Tibial artery (tissue), 4 donors: Measurements from ENCODE around the gene ACLY.

Experiments used
- DNase-seq, 2 donors: peaks; one replicate each; pipeline ENCODE4 v3.0.0-alpha.2; 2019
- H3K27ac ChIP-seq, 2 donors: fragments of 200-600 bp; sonication (generic) in 1 of 2; 1 replicate in 1 of 2; 2 replicates in 1 of 2; pipeline ENCODE4 v1.5.1; 2018 to 2019; ENCODE audit warnings: mild to moderate bottlenecking in 1 of 2
- H3K27me3 ChIP-seq, 2 donors: fragments of 200-600 bp; sonication (generic) in 1 of 2; one replicate each; pipeline versions ENCODE4 v1.5.1 to v1.6.0; 2016 to 2019
- H3K36me3 ChIP-seq, 3 donors: fragments of 200-600 bp; sonication (generic) in 2 of 3; one replicate each; pipeline ENCODE4 v1.5.1; 2016 to 2019; ENCODE audit warnings: mild to moderate bottlenecking in 2 of 3
- H3K4me1 ChIP-seq, 4 donors: fragments of 200-600 bp; sonication (generic) in 2 of 4; 1 replicate in 3 of 4; 2 replicates in 1 of 4; pipeline ENCODE4 v1.5.1; 2016 to 2019
- H3K4me3 ChIP-seq, 2 donors: fragments of 200-600 bp; sonication (generic) in 1 of 2; 1 replicate in 1 of 2; 2 replicates in 1 of 2; pipeline ENCODE4 v1.5.1; 2018 to 2019; ENCODE audit warnings: mild to moderate bottlenecking in 2 of 2
- H3K9me3 ChIP-seq, 3 donors: fragments of 200-600 bp; sonication (generic) in 1 of 3; one replicate each; pipeline ENCODE4 v1.5.1; 2016 to 2019
- CTCF ChIP-seq, 2 experiments: fragments of 200-600 bp in 1 of 2; fragments of 450-650 bp in 1 of 2; IDR thresholded peaks; one replicate each; pipeline ENCODE4 v1.5.1; 2017 to 2019; ENCODE audit warnings: antibody characterized with exemption in 2 of 2, mild to moderate bottlenecking in 1 of 2, moderate library complexity in 1 of 2
- intact Hi-C: fragments of 100-400 bp; cut with DNase I; formaldehyde crosslinking; loops from one replicate; pipeline ENCODE4 v1.15.0; 2023; ENCODE audit warnings: low total_unique reads

Gene ACLY

GRCh38 chr17:41913798-41914197 is 5.0 kb downstream of the ACLY start:
- H3K27ac ChIP-seq: no peak overlapping the region
- intact Hi-C loops: no loop called here
- TF ChIP-seq CTCF (IDR thresholded peaks at IDR 0.05): no peak
- no peak for DNase-seq
- no peaks in the 10 kb centered on the region for H3K27me3 ChIP-seq
- peaks cover 0 to 31% (median 15%) of the 10 kb centered on the region in 4 donors for H3K4me1 ChIP-seq
- no peak overlapping the region for H3K4me3 ChIP-seq
- H3K36me3 ChIP-seq: peaks cover 39 to 51% (median 50%) of the 10 kb centered on the region in 3 donors
- no peaks in the 10 kb centered on the region for H3K9me3 ChIP-seq

- peaks cover 0 to 30% (median 14%) of the 10 kb centered on the region in 4 donors for H3K4me1 ChIP-seq
- DNase-seq: no peak
- TF ChIP-seq CTCF (IDR thresholded peaks at IDR 0.05): no peak
- H3K9me3 ChIP-seq: no peaks in the 10 kb centered on the region
- no peaks in the 10 kb centered on the region for H3K27me3 ChIP-seq
- H3K4me3 ChIP-seq: no peak overlapping the region
- peaks cover 48 to 60% (median 59%) of the 10 kb centered on the region in 3 donors for H3K36me3 ChIP-seq
- intact Hi-C loops: no loop called here
- H3K27ac ChIP-seq: no peak overlapping the region
Observed at GRCh38 chr17:41912925-41913324, 5.8 kb downstream of the ACLY start.

GRCh38 chr17:41910701-41911391 is 7.9 kb downstream of the ACLY start:
- no peak for DNase-seq
- H3K36me3 ChIP-seq: peaks cover 60 to 80% (median 74%) of the 10 kb centered on the region in 3 donors
- intact Hi-C loops: no loop called here
- no peak overlapping the region for H3K4me3 ChIP-seq
- H3K27me3 ChIP-seq: no peaks in the 10 kb centered on the region
- H3K27ac ChIP-seq: no peak overlapping the region
- H3K9me3 ChIP-seq: no peaks in the 10 kb centered on the region
- peaks cover 0 to 15% (median 0%) of the 10 kb centered on the region in 4 donors for H3K4me1 ChIP-seq
- no peak for TF ChIP-seq CTCF (IDR thresholded peaks at IDR 0.05)

GRCh38 chr17:41909088-41909487 is 9.7 kb downstream of the ACLY start:
- no peak overlapping the region for H3K4me3 ChIP-seq
- intact Hi-C loops: no loop called here
- H3K27ac ChIP-seq: no peak overlapping the region
- DNase-seq: no peak
- peaks cover 76 to 98% (median 91%) of the 10 kb centered on the region in 3 donors for H3K36me3 ChIP-seq
- H3K27me3 ChIP-seq: no peaks in the 10 kb centered on the region
- H3K9me3 ChIP-seq: no peaks in the 10 kb centered on the region
- no peak for TF ChIP-seq CTCF (IDR thresholded peaks at IDR 0.05)
- peaks cover 0 to 2% (median 0%) of the 10 kb centered on the region in 4 donors for H3K4me1 ChIP-seq

- H3K36me3 ChIP-seq: peaks cover 76 to 100% (median 88%) of the 10 kb centered on the region in 3 donors
- H3K4me3 ChIP-seq: no peak overlapping the region
- no peaks in the 10 kb centered on the region for H3K4me1 ChIP-seq
- no peak overlapping the region for H3K27ac ChIP-seq
- no peak for TF ChIP-seq CTCF (IDR thresholded peaks at IDR 0.05)
- no peak for DNase-seq
- no peaks in the 10 kb centered on the region for H3K9me3 ChIP-seq
- no peaks in the 10 kb centered on the region for H3K27me3 ChIP-seq
- intact Hi-C loops: no loop called here
Observed at GRCh38 chr17:41907633-41908539, 10.9 kb downstream of the ACLY start.
